MCF 10A (cell line): ENCODE data around the gene TNIK. TPM values are rescaled to one million over a fixed set of nuclear protein-coding genes. Genes with fewer than 3 reads are reported as not detected.
A peak's percentile ranks its signal among the peaks of the same experiment; 100 is the strongest.

Experiments
- BruUV-seq: library from RNA; stranded (reverse); fragments of 400-500 nt; replicated peaks from 2 replicates; lab custom pipeline; 2021; lab: Mats Ljungman, UMichigan
- CTCF ChIA-PET: fragments of 300-600 bp; sonication (Branson Sonifier 250); formaldehyde crosslinking; extraction: SDS; loops from one replicate; lab custom pipeline; 2021; ENCODE audit warnings: antibody characterized with exemption, inconsistent platforms; lab: Yijun Ruan, JAX
- POLR2A ChIA-PET: fragments of 300-600, 350-650 bp; sonication (Branson Sonifier 250); formaldehyde crosslinking; extraction: SDS; loops from one replicate; lab custom pipeline; 2020; ENCODE audit warnings: antibody characterized with exemption, inconsistent platforms; lab: Yijun Ruan, JAX
- DNase-seq: peaks from one replicate; pipeline ENCODE4 v3.0.0-alpha.2; 2018; ENCODE audit not compliant: unreplicated experiment
- H3K27ac Mint-ChIP-seq: one replicate; pipeline ENCODE4 v1.8.0; 2022; ENCODE audit warnings: mild to moderate bottlenecking, low read depth, mixed read lengths; ENCODE audit not compliant: unreplicated experiment
- H3K27me3 Mint-ChIP-seq: one replicate; pipeline ENCODE4 v1.8.0; 2022; ENCODE audit warnings: mixed read lengths; ENCODE audit not compliant: insufficient read depth, unreplicated experiment
- H3K36me3 Mint-ChIP-seq: one replicate; pipeline ENCODE4 v1.8.0; 2022; ENCODE audit warnings: mild to moderate bottlenecking, moderate library complexity, mixed read lengths; ENCODE audit not compliant: insufficient read depth, unreplicated experiment
- H3K4me1 Mint-ChIP-seq: one replicate; pipeline ENCODE4 v1.8.0; 2022; ENCODE audit warnings: mixed read lengths; ENCODE audit not compliant: insufficient read depth, unreplicated experiment
- H3K4me3 Mint-ChIP-seq: one replicate; pipeline ENCODE4 v1.8.0; 2022; ENCODE audit warnings: mild to moderate bottlenecking, moderate library complexity, mixed read lengths; ENCODE audit not compliant: unreplicated experiment
- H3K9me3 Mint-ChIP-seq: one replicate; pipeline ENCODE4 v1.8.0; 2022; ENCODE audit warnings: mixed read lengths; ENCODE audit not compliant: unreplicated experiment
- CTCF ChIP-seq: fragments of 200-600 bp; IDR thresholded peaks from one replicate; pipeline ENCODE4 v1.8.0; 2022; ENCODE audit warnings: antibody characterized with exemption, mild to moderate bottlenecking; ENCODE audit not compliant: unreplicated experiment
- intact Hi-C: fragments of 100-400 bp; cut with micrococcal nuclease; formaldehyde crosslinking; loops from 2 replicates; pipeline ENCODE4 v1.14.1; 2022
- total RNA-seq: library from RNA; stranded (reverse); gene quantifications from 2 replicates; pipeline ENCODE4 v1.2.3, GENCODE V29; 2022

Gene TNIK
- total RNA-seq, 1 experiment from 2014 or later, result 3.4 TPM

GRCh38 chr3:171156401-171157010 is 303.7 kb downstream of the TNIK start:
- H3K4me3 Mint-ChIP-seq, result no peak overlapping the region
- H3K27ac Mint-ChIP-seq, result no peak overlapping the region
- no peak for TF ChIP-seq CTCF
- no TSS peak for BruUV-seq
- intact Hi-C loops, result no loop called here
- peaks cover 6% of the 10 kb centered on the region for H3K4me1 Mint-ChIP-seq
- ChIA-PET CTCF (interaction anchor here (0.5 to 0.6 kb wide), 2 partner anchors 410 to 451 kb away, joined by 3 read pairs; no protein-coding TSS in a partner anchor), POLR2A (no interaction called here)
- no peaks in the 10 kb centered on the region for H3K27me3 Mint-ChIP-seq
- no peaks in the 10 kb centered on the region for H3K36me3 Mint-ChIP-seq
- no peak for DNase-seq
- H3K9me3 Mint-ChIP-seq, result peaks cover 6% of the 10 kb centered on the region

GRCh38 chr3:171155122-171155700 is 305.0 kb downstream of the TNIK start:
- no TSS peak for BruUV-seq
- Mint-ChIP-seq H3K4me3 (no peak overlapping the region), H3K27me3 (no peaks in the 10 kb centered on the region), H3K4me1 (peaks cover 12% of the 10 kb centered on the region), H3K27ac (no peak overlapping the region), H3K36me3 (no peaks in the 10 kb centered on the region), H3K9me3 (peaks cover 6% of the 10 kb centered on the region)
- intact Hi-C loops, result no loop called here
- peak; percentile 18 for DNase-seq
- CTCF ChIA-PET, result interaction anchor here (0.6 to 1.6 kb wide), 4 partner anchors 8 to 411 kb away, joined by 3 to 5 read pairs (median 4); no protein-coding TSS in a partner anchor
- TF ChIP-seq CTCF, result no peak
- POLR2A ChIA-PET, result interaction anchor here (0.7 kb wide), 1 partner anchor 20 kb away, joined by 3 read pairs; no protein-coding TSS in a partner anchor

- Mint-ChIP-seq H3K4me1 (peaks cover 12% of the 10 kb centered on the region), H3K9me3 (no peaks in the 10 kb centered on the region), H3K4me3 (no peak overlapping the region), H3K27me3 (no peaks in the 10 kb centered on the region), H3K36me3 (no peaks in the 10 kb centered on the region), H3K27ac (no peak overlapping the region)
- no peak for DNase-seq
- BruUV-seq, result no TSS peak
- intact Hi-C loops, result no loop called here
- ChIA-PET POLR2A (interaction anchor here (0.6 kb wide), 1 partner anchor 34 kb away, joined by 3 read pairs; no protein-coding TSS in a partner anchor), CTCF (interaction anchor here (0.9 to 1.2 kb wide), 3 partner anchors 14 to 621 kb away, joined by 3 to 4 read pairs (median 3); no protein-coding TSS in a partner anchor)
- TF ChIP-seq CTCF, result no peak
These were observed 309.3 kb downstream of the TNIK start for GRCh38 chr3:171150945-171151344.

GRCh38 chr3:171149526-171150116 is 310.6 kb downstream of the TNIK start:
- DNase-seq, result no peak
- Mint-ChIP-seq H3K9me3 (no peaks in the 10 kb centered on the region), H3K36me3 (no peaks in the 10 kb centered on the region), H3K4me3 (no peak overlapping the region), H3K27me3 (no peaks in the 10 kb centered on the region), H3K27ac (no peak overlapping the region), H3K4me1 (peaks cover 6% of the 10 kb centered on the region)
- BruUV-seq, result no TSS peak
- intact Hi-C loops, result no loop called here
- POLR2A ChIA-PET, result interaction anchor here (0.6 kb wide), 1 partner anchor 135 kb away, joined by 3 read pairs; no protein-coding TSS in a partner anchor
- TF ChIP-seq CTCF, result no peak
- CTCF ChIA-PET, result interaction anchor here (0.5 to 0.8 kb wide), 4 partner anchors 13 to 389 kb away, joined by 3 to 5 read pairs (median 3); no protein-coding TSS in a partner anchor
